Aorta (tissue), 5 donors: Measurements from ENCODE around the gene SUSD1. TPM values are rescaled to one million over a fixed set of nuclear protein-coding genes. Genes with fewer than 3 reads are reported as not detected.

Experiments used
- ATAC-seq: fragments of 200-7000 bp; cut with Tn5 transposase; one replicate; pipeline ENCODE4 v1.9.1; 2022; ENCODE audit warnings: moderate library complexity; ENCODE audit not compliant: low FRiP score
- DNase-seq, 2 donors: peaks; one replicate each; pipeline ENCODE4 v3.0.0-alpha.2; 2020
- H3K27ac ChIP-seq, 2 donors: one replicate each; pipeline ENCODE4 v1.5.1; 2013; ENCODE audit warnings: low read length in 2 of 2, mild to moderate bottlenecking in 2 of 2, moderate library complexity in 2 of 2, control low read depth in 1 of 2, inconsistent platforms in 1 of 2, low read depth in 1 of 2
- H3K27me3 ChIP-seq, 2 donors: one replicate each; pipeline ENCODE4 v1.6.1; 2013; ENCODE audit warnings: control low read depth in 1 of 2, low read length in 1 of 2, mild to moderate bottlenecking in 1 of 2, moderate library complexity in 1 of 2; ENCODE audit not compliant: insufficient read depth in 2 of 2, control insufficient read depth in 1 of 2
- H3K36me3 ChIP-seq, 2 donors: one replicate each; pipeline ENCODE4 v1.6.1; 2013; ENCODE audit warnings: control low read depth in 1 of 2, low read length in 1 of 2, mild to moderate bottlenecking in 1 of 2; ENCODE audit not compliant: insufficient read depth in 2 of 2, control insufficient read depth in 1 of 2
- H3K4me1 ChIP-seq, 2 donors: one replicate each; pipeline ENCODE4 v1.6.1; 2013; ENCODE audit warnings: low read length in 2 of 2, control low read depth in 1 of 2, mild to moderate bottlenecking in 1 of 2, moderate library complexity in 1 of 2; ENCODE audit not compliant: insufficient read depth in 2 of 2, control insufficient read depth in 1 of 2
- H3K4me3 ChIP-seq, 2 donors: one replicate each; pipeline ENCODE4 v1.5.1; 2013; ENCODE audit warnings: low read length in 2 of 2, control low read depth in 1 of 2, mild to moderate bottlenecking in 1 of 2
- H3K9me3 ChIP-seq: one replicate; pipeline ENCODE4 v1.6.1; 2013; ENCODE audit warnings: mild to moderate bottlenecking, low read length; ENCODE audit not compliant: control insufficient read depth
- WGBS, 2 donors: extraction: QIAGEN DNeasy Blood & Tissue Kit; methylation state at CpG; one replicate each; pipeline ENCODE4 v1.1.7; 2013; 5-methylcytosine and 5-hydroxymethylcytosine counted together
- intact Hi-C, 2 donors: fragments of 100-400 bp; cut with DNase I; formaldehyde crosslinking; loops; one replicate each; pipeline versions ENCODE4 v1.14.2 to v1.15.0; 2022
- polyA plus RNA-seq, 2 donors: library from polyadenylated mRNA; stranded (reverse); fragments of 200-250 nt; gene quantifications; one replicate each; pipeline ENCODE4 v1.2.3, GENCODE V29; 2013
- total RNA-seq, 2 donors: library from RNA; stranded (reverse); fragmentation: NEBNext Ultra II Directional; extraction: Animal tissue kit (Norgen Biotek cat#: 25700); gene quantifications; one replicate each; pipeline ENCODE4 v1.2.1, GENCODE V29; 2021
- donor health status: healthy with polysubstance abuse.
- donor health status: Bipolar disorder and iron deficiency.
- donor health status: DM: no; HTN: no; CAD: no.
- donor health status: DM: no; HTN: no; CAD: no.
- donor health status: DM: yes; HTN: yes; CAD: no.

The SUSD1 gene
- total and polyA plus RNA-seq, 4 donors: 3.4 to 14.3 (median 9.0) TPM

DNA sequence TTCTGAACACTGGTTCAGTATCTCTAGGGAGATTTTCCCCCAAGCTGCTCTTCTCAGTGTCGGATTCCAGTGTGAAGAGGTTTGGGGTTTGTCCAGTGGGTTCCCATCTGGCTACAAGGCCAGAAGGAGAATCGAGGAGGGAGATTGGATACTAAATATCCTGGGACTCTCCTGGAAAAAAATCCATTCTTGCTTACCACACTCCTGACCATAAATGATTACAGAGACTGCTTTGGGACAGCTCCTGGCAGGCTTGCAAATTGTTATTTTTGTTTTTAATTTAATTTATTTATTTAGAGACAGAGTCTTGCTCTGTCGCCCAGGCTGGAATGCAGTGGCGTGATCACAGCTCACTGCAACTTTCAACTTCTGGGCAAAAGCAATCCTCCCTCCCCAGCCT lies 4.7 kb upstream of the SUSD1 start:
- 73 to 76% methylated on average over 4 of the region's 4 CpGs for WGBS, 2 donors
- no peaks in the 10 kb centered on the region for H3K4me1 ChIP-seq
- H3K9me3 ChIP-seq: no peaks in the 10 kb centered on the region
- H3K4me3 ChIP-seq: no peak overlapping the region
- H3K27ac ChIP-seq: no peak overlapping the region
- ATAC-seq: peak; percentile 13
- H3K36me3 ChIP-seq: no peaks in the 10 kb centered on the region
- no peak for DNase-seq
- H3K27me3 ChIP-seq: no peaks in the 10 kb centered on the region
- intact Hi-C loops: loop anchor here in 1 of 2 donors (10.0 kb wide), 1 partner anchor 155 kb away; the partner anchor contains the start of gene PTBP3

DNA sequence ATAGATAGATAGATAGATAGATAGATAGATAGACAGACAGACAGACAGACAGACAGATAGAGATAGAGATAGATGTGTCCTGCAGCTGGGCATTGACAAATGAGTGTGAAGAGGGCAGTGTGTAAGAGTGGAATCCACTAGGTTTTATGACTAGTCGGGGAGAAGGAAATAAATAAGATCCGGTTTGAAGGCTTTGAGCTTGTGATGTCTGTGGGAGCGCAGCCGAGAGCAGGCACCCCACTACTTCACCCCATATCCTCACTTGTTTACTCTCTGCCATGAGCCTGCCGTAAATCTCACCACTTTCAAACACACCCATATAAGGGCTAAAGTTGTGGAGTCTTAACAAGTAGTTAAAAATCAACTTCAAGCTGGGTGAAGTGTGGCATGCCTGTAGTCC lies 1.4 kb upstream of the SUSD1 start:
- 90 to 91% methylated on average over 5 of the region's 5 CpGs for WGBS, 2 donors
- H3K4me1 ChIP-seq: peaks cover 0 to 2% of the 10 kb centered on the region in 2 donors
- DNase-seq: no peak
- ATAC-seq: no peak
- H3K27ac ChIP-seq: no peak overlapping the region
- H3K36me3 ChIP-seq: no peaks in the 10 kb centered on the region
- no peaks in the 10 kb centered on the region for H3K9me3 ChIP-seq
- no peaks in the 10 kb centered on the region for H3K27me3 ChIP-seq
- no peak overlapping the region for H3K4me3 ChIP-seq
- intact Hi-C loops: loop anchor here in 1 of 2 donors (10.0 kb wide), 1 partner anchor 158 kb away; the partner anchor contains the start of gene PTBP3

DNA sequence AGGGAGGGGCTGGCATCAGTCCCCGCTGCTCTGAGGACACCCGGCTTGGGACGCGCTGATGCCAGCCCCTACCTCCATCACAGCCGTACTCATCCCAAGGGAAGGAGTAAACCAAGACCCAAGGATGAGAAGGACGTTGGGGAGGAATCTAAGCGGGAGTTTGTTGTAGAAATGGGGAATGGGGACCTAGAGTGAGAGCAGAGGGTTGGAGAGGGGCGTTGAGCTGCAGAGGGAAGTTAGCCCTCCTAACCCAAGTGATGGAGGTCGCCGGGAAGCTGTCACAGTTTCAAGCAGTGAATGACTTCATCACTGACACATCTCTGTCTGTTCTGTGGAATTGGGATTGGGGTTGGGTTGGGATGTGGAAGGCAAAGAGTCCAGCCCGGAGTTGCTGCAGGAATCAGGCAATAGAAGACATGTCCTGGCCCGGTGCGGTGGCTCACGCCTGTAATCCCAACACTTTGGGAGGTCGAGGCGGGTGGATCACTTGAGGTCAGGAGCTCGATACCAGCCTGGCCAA lies 759 bp upstream of the SUSD1 start:
- H3K27ac ChIP-seq: no peak overlapping the region
- H3K27me3 ChIP-seq: no peaks in the 10 kb centered on the region
- no peak for ATAC-seq
- H3K36me3 ChIP-seq: no peaks in the 10 kb centered on the region
- H3K9me3 ChIP-seq: no peaks in the 10 kb centered on the region
- no peak for DNase-seq
- peaks cover 0 to 2% of the 10 kb centered on the region in 2 donors for H3K4me1 ChIP-seq
- WGBS, 2 donors: 82 to 86% methylated on average over 17 of the region's 17 CpGs
- no peak overlapping the region for H3K4me3 ChIP-seq
- intact Hi-C loops: loop anchor here in 1 of 2 donors (10.0 kb wide), 1 partner anchor 159 kb away; the partner anchor contains the start of gene PTBP3

DNA sequence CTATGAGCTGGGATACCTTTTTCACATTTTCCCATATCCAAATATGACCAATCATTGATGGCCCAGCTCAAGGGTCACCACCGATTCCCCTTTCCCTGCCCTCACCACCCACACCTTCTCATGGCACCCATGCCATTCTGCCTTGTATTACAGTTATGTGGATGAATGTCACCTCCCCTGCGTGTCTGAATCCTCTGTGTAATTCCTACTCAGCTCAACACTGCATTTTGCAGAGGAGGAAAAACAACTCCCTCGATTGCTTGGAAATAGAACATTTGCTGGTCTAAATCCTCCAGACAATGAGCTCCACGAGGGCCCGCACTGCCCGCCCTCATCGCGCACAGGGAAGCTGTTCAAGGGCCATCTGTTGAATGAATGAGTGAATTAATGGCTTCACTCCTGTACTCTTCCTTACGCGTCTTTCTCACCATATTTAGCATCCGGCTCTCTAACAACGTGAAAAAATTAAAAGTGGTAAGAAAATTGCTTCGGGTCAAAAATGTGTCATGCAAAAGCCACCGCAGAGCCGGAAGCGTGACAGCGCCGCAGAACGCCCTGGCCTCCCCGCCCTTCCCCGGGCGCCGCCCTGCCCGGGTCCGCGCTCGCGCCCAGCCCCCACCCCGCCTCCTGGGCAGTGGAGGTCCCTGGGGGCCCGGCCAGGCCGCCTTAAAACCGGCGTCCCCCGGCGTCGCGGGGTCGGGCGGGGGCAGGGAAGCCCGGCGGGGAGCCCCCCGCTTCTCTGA lies 704 bp downstream of the SUSD1 start:
- no peaks in the 10 kb centered on the region for H3K9me3 ChIP-seq
- peak; percentile 78 to 92 for DNase-seq
- H3K4me1 ChIP-seq: peaks cover 0 to 2% of the 10 kb centered on the region in 2 donors
- intact Hi-C loops: loop anchor here in 1 of 2 donors (10.0 kb wide), 1 partner anchor 160 kb away; the partner anchor contains the start of gene PTBP3
- no peaks in the 10 kb centered on the region for H3K27me3 ChIP-seq
- WGBS, 2 donors: 3% methylated on average over 42 of the region's 42 CpGs
- peak; percentile 81 for ATAC-seq
- H3K4me3 ChIP-seq: peak overlapping the region; percentile 83 to 97
- no peaks in the 10 kb centered on the region for H3K36me3 ChIP-seq
- H3K27ac ChIP-seq: no peak overlapping the region

- Histone ChIP-seq H3K36me3 (no peaks in the 10 kb centered on the region), H3K27ac (no peak overlapping the region), H3K27me3 (no peaks in the 10 kb centered on the region), H3K4me1 (peaks cover 0 to 2% of the 10 kb centered on the region in 2 donors), H3K9me3 (no peaks in the 10 kb centered on the region), H3K4me3 (no peak overlapping the region)
- DNase-seq: no peak
- intact Hi-C loops: loop anchor here in 1 of 2 donors (10.0 kb wide), 1 partner anchor 161 kb away; the partner anchor contains the start of gene PTBP3
- no peak for ATAC-seq
- 92 to 95% methylated on average over 18 of the region's 18 CpGs for WGBS, 2 donors
These were observed 1.4 kb downstream of the SUSD1 start for GRCh38 chr9:112173489-112174221.

DNA sequence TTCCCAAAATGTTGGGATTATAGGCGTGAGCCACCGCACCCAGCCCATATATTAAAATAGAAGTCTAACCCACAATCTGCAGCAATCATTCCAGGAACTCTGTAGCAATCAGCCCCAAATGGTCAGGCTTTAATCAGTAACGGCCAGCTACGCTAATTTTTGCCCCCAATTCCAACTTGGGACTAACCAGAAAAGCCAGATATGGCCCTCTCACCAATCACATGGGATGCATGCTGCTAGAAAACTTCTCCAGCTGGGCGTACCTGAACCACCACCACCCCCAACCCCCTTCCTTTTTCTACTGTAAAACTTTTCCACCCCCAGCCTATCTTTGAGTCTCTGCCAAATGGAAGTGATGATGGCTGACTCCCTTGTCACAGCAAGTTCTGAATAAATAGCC lies 4.1 kb downstream of the SUSD1 start:
- peaks cover 0 to 2% of the 10 kb centered on the region in 2 donors for H3K4me1 ChIP-seq
- H3K9me3 ChIP-seq: no peaks in the 10 kb centered on the region
- DNase-seq (no peak), ATAC-seq (no peak)
- no peak overlapping the region for H3K4me3 ChIP-seq
- no peak overlapping the region for H3K27ac ChIP-seq
- no peaks in the 10 kb centered on the region for H3K27me3 ChIP-seq
- 94 to 96% methylated on average over 5 of the region's 5 CpGs for WGBS, 2 donors
- H3K36me3 ChIP-seq: no peaks in the 10 kb centered on the region
- intact Hi-C loops: loop anchor here in 1 of 2 donors (10.0 kb wide), 1 partner anchor 164 kb away; the partner anchor contains the start of gene PTBP3

GRCh38 chr9:112170235-112170634 lies 4.9 kb downstream of the SUSD1 start:
- no peak for ATAC-seq
- Histone ChIP-seq H3K4me3 (no peak overlapping the region), H3K9me3 (no peaks in the 10 kb centered on the region), H3K36me3 (no peaks in the 10 kb centered on the region), H3K27ac (no peak overlapping the region), H3K4me1 (peaks cover 0 to 2% of the 10 kb centered on the region in 2 donors), H3K27me3 (no peaks in the 10 kb centered on the region)
- 85 to 86% methylated on average over 4 of the region's 4 CpGs for WGBS, 2 donors
- intact Hi-C loops: loop anchor here in 1 of 2 donors (10.0 kb wide), 1 partner anchor 165 kb away; the partner anchor contains the start of gene PTBP3
- DNase-seq: no peak

GRCh38 chr9:112169368-112169767 lies 5.7 kb downstream of the SUSD1 start:
- Histone ChIP-seq H3K36me3 (no peaks in the 10 kb centered on the region), H3K27ac (no peak overlapping the region), H3K4me3 (no peak overlapping the region), H3K4me1 (peaks cover 0 to 2% of the 10 kb centered on the region in 2 donors), H3K9me3 (no peaks in the 10 kb centered on the region), H3K27me3 (no peaks in the 10 kb centered on the region)
- DNase-seq (no peak), ATAC-seq (no peak)
- WGBS, 2 donors: 86 to 95% methylated on average over 6 of the region's 6 CpGs
- intact Hi-C loops: loop anchor here (5.0 kb wide), 2 partner anchors 163 to 193 kb away; partner anchors contain the start of gene PTBP3 (in 1 of the 2)
